Measurements from ENCODE around the gene MTREX. TPM values are rescaled to one million over a fixed set of nuclear protein-coding genes. Genes with fewer than 3 reads are reported as not detected.

The MTREX gene
- total RNA-seq, 2 experiments from 2014 or later: 50.9 to 54.5 TPM

DNA sequence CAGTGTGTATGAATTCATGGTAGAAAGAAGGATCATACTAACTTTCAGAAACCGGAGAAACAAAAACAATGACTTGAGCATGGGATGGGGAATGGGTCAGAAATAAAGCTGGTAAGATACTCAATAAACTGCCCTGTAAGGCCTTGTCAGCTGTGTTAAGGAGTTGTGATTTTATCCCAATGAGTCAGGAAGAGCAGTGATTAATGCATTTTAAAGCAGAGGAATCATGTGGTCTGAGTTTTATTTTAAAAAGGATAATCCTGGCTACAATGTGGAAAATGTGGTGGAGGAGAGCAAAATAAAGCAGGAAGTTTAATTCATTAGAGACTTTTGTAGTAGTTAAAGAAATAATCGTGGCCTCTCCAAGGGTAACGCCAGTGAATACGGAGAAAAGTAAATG is 29.0 kb upstream of the MTREX start:
- H3K27ac Mint-ChIP-seq: no peak overlapping the region
- no peak for ATAC-seq (ENCODE audit: poor library complexity)
- H3K4me3 Mint-ChIP-seq: no peak overlapping the region

DNA sequence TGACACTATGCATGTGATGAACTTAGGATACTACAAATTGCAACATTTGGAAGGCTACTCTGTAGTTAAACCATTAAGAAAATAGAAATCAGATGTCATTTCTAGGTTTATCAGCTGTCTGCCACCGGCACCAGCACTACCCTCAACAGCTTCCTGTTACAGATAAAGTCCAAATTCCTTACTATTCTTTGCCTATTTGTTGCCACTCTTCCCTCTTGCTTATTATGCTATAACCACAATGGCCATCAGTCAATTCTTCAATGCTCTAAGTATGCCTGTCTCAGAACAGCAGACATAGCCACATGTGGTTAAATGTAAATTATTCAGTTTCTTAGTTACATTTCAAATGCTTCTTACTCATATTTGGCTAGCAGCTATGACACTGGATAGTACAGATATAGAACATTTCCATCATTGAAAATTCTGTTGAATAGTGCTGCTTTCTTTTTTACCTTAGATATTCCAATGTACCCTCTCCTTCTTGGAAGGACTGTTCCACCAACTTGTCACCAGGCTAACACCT is 21.3 kb upstream of the MTREX start:
- DNase-seq (no peak), ATAC-seq (ENCODE audit: poor library complexity) (no peak)
- Histone ChIP-seq H3K27me3 (ENCODE audit: control insufficient read depth in 1 of 2, insufficient read depth in 2 of 2, low read length in 2 of 2) (no peaks in the 10 kb centered on the region), H3K36me3 (ENCODE audit: insufficient read depth, low read length) (peaks cover 67% of the 10 kb centered on the region), H3K27ac (ENCODE audit: low read depth in 1 of 2, low read length in 2 of 2) (no peak overlapping the region), H3K4me1 (ENCODE audit: insufficient read depth, low read length) (no peaks in the 10 kb centered on the region), H3K9me3 (ENCODE audit: control insufficient read depth in 1 of 2, insufficient read depth in 1 of 2, low read length in 2 of 2) (no peaks in the 10 kb centered on the region), H3K4me3 (ENCODE audit: low read length) (no peak overlapping the region)
- CTCF ChIA-PET: no interaction called here
- peaks cover 77% of the 10 kb centered on the region for H3K36me3 Mint-ChIP-seq (ENCODE audit: low read depth)
- no peaks in the 10 kb centered on the region for H3K4me1 Mint-ChIP-seq (ENCODE audit: low read depth)
- no peaks in the 10 kb centered on the region for H3K9me3 Mint-ChIP-seq
- H3K4me3 Mint-ChIP-seq: no peak overlapping the region
- intact Hi-C loops (cut with DNase I, micrococcal nuclease): no loop called here
- no peak overlapping the region for H3K27ac Mint-ChIP-seq
- POLR2A ChIA-PET: no interaction called here
- TF ChIP-seq, protein P1, sequence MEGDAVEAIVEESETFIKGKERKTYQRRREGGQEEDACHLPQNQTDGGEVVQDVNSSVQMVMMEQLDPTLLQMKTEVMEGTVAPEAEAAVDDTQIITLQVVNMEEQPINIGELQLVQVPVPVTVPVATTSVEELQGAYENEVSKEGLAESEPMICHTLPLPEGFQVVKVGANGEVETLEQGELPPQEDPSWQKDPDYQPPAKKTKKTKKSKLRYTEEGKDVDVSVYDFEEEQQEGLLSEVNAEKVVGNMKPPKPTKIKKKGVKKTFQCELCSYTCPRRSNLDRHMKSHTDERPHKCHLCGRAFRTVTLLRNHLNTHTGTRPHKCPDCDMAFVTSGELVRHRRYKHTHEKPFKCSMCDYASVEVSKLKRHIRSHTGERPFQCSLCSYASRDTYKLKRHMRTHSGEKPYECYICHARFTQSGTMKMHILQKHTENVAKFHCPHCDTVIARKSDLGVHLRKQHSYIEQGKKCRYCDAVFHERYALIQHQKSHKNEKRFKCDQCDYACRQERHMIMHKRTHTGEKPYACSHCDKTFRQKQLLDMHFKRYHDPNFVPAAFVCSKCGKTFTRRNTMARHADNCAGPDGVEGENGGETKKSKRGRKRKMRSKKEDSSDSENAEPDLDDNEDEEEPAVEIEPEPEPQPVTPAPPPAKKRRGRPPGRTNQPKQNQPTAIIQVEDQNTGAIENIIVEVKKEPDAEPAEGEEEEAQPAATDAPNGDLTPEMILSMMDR (IDR thresholded peaks at IDR 0.05): no peak
- no peaks in the 10 kb centered on the region for H3K27me3 Mint-ChIP-seq

More for the DNA sequence above, 29.0 kb upstream of the MTREX start:
- intact Hi-C loops (cut with DNase I, micrococcal nuclease): no loop called here
- Histone ChIP-seq H3K27me3 (ENCODE audit: control insufficient read depth in 1 of 2, insufficient read depth in 2 of 2, low read length in 2 of 2) (no peaks in the 10 kb centered on the region), H3K9me3 (ENCODE audit: control insufficient read depth in 1 of 2, insufficient read depth in 1 of 2, low read length in 2 of 2) (no peaks in the 10 kb centered on the region), H3K27ac (ENCODE audit: low read depth in 1 of 2, low read length in 2 of 2) (no peak overlapping the region), H3K36me3 (ENCODE audit: insufficient read depth, low read length) (peaks cover 85% of the 10 kb centered on the region), H3K4me3 (ENCODE audit: low read length) (no peak overlapping the region), H3K4me1 (ENCODE audit: insufficient read depth, low read length) (no peaks in the 10 kb centered on the region)
- TF ChIP-seq, protein P1 (IDR thresholded peaks at IDR 0.05): no peak
- Mint-ChIP-seq H3K4me1 (ENCODE audit: low read depth) (no peaks in the 10 kb centered on the region), H3K27me3 (no peaks in the 10 kb centered on the region), H3K9me3 (no peaks in the 10 kb centered on the region), H3K36me3 (ENCODE audit: low read depth) (peaks cover 90% of the 10 kb centered on the region)
- no peak for DNase-seq
- ChIA-PET CTCF (interaction anchor here (0.7 kb wide), 1 partner anchor 52 kb away, joined by 3 read pairs; the partner anchor contains the start of gene MCIDAS), POLR2A (no interaction called here)

DNA sequence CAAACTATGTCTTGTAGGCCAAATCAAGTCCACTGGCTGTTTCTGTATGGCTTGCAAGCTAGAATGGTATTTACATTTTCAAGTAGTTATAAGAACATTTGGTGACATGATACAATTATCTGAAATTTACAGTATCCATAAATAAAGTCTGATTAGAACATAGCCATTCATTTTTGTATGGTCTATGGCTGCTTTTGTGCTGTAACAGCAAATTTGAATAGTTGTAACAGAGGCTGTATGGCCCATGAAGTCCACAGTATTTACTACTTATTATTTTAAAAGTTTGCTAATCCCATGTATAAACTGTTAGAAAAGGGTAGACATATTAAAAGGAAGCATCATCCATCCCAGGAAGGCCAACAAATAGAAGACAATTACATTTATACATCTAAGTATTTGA is 18.0 kb upstream of the MTREX start:
- no peak for DNase-seq
- Mint-ChIP-seq H3K27ac (no peak overlapping the region), H3K4me3 (no peak overlapping the region), H3K36me3 (ENCODE audit: low read depth) (peaks cover 83% of the 10 kb centered on the region), H3K27me3 (no peaks in the 10 kb centered on the region), H3K4me1 (ENCODE audit: low read depth) (no peaks in the 10 kb centered on the region), H3K9me3 (no peaks in the 10 kb centered on the region)
- POLR2A ChIA-PET: no interaction called here
- H3K9me3 ChIP-seq (ENCODE audit: control insufficient read depth in 1 of 2, insufficient read depth in 1 of 2, low read length in 2 of 2): no peaks in the 10 kb centered on the region
- intact Hi-C loops (cut with DNase I, micrococcal nuclease): no loop called here
- peaks cover 75% of the 10 kb centered on the region for H3K36me3 ChIP-seq (ENCODE audit: insufficient read depth, low read length)
- no peak for ATAC-seq (ENCODE audit: poor library complexity)
- H3K4me3 ChIP-seq (ENCODE audit: low read length): no peak overlapping the region
- CTCF ChIA-PET: no interaction called here
- no peak overlapping the region for H3K27ac ChIP-seq (ENCODE audit: low read depth in 1 of 2, low read length in 2 of 2)
- no peaks in the 10 kb centered on the region for H3K27me3 ChIP-seq (ENCODE audit: control insufficient read depth in 1 of 2, insufficient read depth in 2 of 2, low read length in 2 of 2)
- no peaks in the 10 kb centered on the region for H3K4me1 ChIP-seq (ENCODE audit: insufficient read depth, low read length)
- TF ChIP-seq, protein P1 (IDR thresholded peaks at IDR 0.05): no peak
